Naive B cell (primary cell): ENCODE results near the gene RABGGTA. TPM values are rescaled to one million over a fixed set of nuclear protein-coding genes. Genes with fewer than 3 reads are reported as not detected.

Source experiments
- ATAC-seq, 2 donors: fragments of 150-1000 bp; cut with Tn5 transposase; 2 replicates each; pipeline ENCODE4 v1.10.0; 2021; ENCODE audit warnings: low read depth in 2 of 2, mild to moderate bottlenecking in 2 of 2, moderate library complexity in 2 of 2
- DNase-seq: peaks from one replicate; pipeline ENCODE4 v3.0.0; 2022
- H3K27ac Mint-ChIP-seq, 6 donors: one replicate each; pipeline ENCODE4 v1.8.0; 2020 to 2022; ENCODE audit warnings: mild to moderate bottlenecking in 6 of 6, mixed read lengths in 6 of 6, moderate library complexity in 5 of 6, inconsistent platforms in 2 of 6
- H3K27me3 Mint-ChIP-seq, 3 donors: one replicate each; pipeline ENCODE4 v1.8.0; 2021 to 2022; ENCODE audit warnings: mixed read lengths in 3 of 3, mild to moderate bottlenecking in 1 of 3
- H3K36me3 Mint-ChIP-seq, 2 donors: one replicate each; pipeline ENCODE4 v1.8.0; 2020 to 2022; ENCODE audit warnings: mixed read lengths in 2 of 2, inconsistent platforms in 1 of 2, mild to moderate bottlenecking in 1 of 2
- H3K4me1 Mint-ChIP-seq, 3 donors: one replicate each; pipeline ENCODE4 v1.8.0; 2020 to 2022; ENCODE audit warnings: mixed read lengths in 3 of 3, inconsistent platforms in 1 of 3, mild to moderate bottlenecking in 1 of 3, moderate library complexity in 1 of 3
- H3K4me3 Mint-ChIP-seq, 8 donors: one replicate each; pipeline ENCODE4 v1.8.0; 2020 to 2022; ENCODE audit warnings: mild to moderate bottlenecking in 8 of 8, mixed read lengths in 8 of 8, moderate library complexity in 8 of 8, inconsistent platforms in 2 of 8
- H3K9me3 Mint-ChIP-seq, 7 donors: one replicate each; pipeline ENCODE4 v1.8.0; 2020 to 2022; ENCODE audit warnings: mixed read lengths in 7 of 7, mild to moderate bottlenecking in 5 of 7, inconsistent platforms in 2 of 7, moderate library complexity in 1 of 7
- polyA plus RNA-seq, 6 donors: library from polyadenylated mRNA; unstranded; fragments of 300-500 nt; fragmentation: Illumina TruSeq; gene quantifications; one replicate each; pipeline ENCODE4 v1.2.3, GENCODE V29; 2021; ENCODE audit warnings: low read depth in 6 of 6

The RABGGTA gene
- polyA plus RNA-seq, 6 donors from 2014 or later = 22.2 to 36.2 (median 22.8) TPM

DNA sequence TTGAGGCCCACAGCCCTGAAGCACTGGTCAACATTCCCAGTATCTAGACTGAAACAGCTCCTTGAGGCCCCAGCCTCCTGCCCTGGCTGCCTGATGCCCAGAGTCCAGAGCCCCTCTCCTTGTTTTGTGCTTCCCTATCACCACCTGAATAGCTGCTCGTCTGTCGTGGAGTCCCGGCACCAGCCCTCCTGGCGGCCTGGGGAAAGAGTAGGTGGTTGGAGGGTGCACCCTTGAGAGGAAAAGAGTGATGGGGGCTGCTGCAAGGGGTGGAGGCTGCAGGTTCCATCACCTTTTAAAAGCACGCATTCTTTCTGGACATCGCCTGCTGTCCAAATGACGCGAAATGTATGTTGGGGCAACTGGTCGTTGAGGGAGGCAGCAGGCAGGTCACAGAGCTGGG is 3.2 kb downstream of the RABGGTA start:
- Mint-ChIP-seq H3K36me3 (peaks cover 7 to 15% of the 10 kb centered on the region in 2 donors), H3K4me1 (peaks cover 20 to 35% (median 29%) of the 10 kb centered on the region in 3 donors), H3K27me3 (no peaks in the 10 kb centered on the region), H3K4me3 (no peak overlapping the region), H3K9me3 (no peaks in the 10 kb centered on the region), H3K27ac (no peak overlapping the region)
- DNase-seq (no peak), ATAC-seq (no peak)

DNA sequence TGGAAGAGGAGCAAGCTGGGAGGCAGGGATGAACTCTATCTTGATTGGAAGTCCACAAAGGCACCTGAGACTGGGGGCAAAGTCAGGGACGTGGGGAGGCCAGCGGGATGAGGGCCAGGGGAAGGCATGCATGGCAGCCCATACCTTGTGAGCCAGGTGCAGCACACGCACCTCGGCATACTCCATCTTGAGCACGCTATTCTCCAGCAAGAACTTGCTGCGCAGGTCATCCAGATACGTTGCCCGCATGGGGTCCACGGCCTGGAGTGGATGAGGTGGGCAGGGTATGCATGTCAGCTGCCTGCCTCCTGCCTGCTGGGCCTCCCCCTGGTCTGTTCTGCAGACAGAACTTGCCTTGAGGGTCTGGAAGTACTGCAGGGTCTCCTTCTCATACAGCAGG is 3.9 kb downstream of the RABGGTA start:
- H3K27me3 Mint-ChIP-seq = no peaks in the 10 kb centered on the region
- peaks cover 15 to 31% (median 24%) of the 10 kb centered on the region in 3 donors for H3K4me1 Mint-ChIP-seq
- peak overlapping the region in 1 of 6 donors; percentile 76 for H3K27ac Mint-ChIP-seq
- peaks cover 7 to 15% of the 10 kb centered on the region in 2 donors for H3K36me3 Mint-ChIP-seq
- ATAC-seq (no peak), DNase-seq (no peak)
- H3K4me3 Mint-ChIP-seq = no peak overlapping the region
- no peaks in the 10 kb centered on the region for H3K9me3 Mint-ChIP-seq

DNA sequence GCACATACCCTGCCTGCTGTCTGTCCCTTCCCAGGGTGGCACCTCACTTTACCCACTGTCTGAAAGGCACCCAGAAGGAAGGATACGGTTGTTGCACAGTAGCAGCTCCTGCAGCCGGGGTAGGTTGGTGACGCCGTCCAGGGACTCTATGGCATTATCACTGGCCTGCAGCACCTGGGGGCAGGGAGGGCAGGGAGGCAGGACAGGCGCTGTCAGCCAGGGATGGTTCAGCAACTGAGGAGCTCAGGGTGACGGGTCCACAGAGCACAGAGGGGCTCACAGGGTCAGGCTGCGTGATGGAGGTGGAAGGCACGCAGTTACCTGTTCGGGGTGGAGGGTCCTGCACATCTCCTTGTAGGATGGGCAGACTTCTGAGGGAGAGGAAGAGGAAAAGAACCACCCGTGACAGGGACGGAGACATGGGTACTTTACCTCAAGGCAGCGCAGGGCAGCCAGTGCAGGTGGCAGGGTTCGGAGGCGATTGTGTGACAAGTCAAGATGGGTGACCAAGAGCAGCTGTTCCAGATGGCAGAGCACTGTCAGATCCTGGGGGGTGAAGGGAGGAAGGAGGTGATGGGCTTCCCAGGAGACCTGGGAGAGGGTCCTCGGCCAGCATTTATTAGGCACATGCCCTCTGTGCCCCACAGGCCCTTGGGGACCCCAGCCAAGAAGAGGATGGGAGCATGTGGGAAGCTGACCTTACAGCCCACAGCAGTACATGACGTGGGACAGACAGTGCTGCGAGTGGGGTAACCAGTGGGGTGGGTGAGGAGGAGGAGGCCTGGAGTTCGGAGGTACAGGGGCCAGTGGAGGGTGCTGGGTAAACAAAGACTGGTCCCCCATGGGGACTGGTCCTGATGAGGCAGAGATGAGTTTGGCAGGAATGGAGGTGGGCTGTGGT is 4.8 kb downstream of the RABGGTA start:
- Mint-ChIP-seq H3K36me3 (peaks cover 7 to 15% of the 10 kb centered on the region in 2 donors), H3K4me3 (peak overlapping the region in 1 of 8 donors; percentile 6), H3K27ac (peak overlapping the region in 3 of 6 donors; percentile 18 to 69 (median 69)), H3K27me3 (no peaks in the 10 kb centered on the region), H3K4me1 (peaks cover 6 to 22% (median 15%) of the 10 kb centered on the region in 3 donors), H3K9me3 (no peaks in the 10 kb centered on the region)
- ATAC-seq (no peak), DNase-seq (no peak)

DNA sequence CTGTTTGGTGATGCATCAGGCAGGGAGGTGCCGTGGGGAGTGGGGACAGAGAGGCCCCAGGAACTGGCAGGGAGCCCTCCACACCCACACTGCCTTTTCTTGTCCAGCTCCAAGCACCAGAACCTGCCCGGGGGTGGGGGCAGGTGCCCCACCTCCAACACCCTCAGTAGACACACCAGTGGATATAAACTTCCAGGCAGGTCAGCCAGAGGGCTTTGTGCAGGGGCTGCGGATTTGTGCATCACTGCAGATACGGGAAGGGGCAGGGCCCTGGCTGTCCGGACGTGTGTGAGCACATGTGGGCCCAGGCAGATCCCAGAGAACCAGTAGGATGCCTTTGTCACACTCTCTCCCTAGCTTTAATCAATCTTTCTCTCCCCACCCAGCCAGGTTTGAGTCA is 7.1 kb downstream of the RABGGTA start:
- ATAC-seq = no peak
- no peaks in the 10 kb centered on the region for H3K9me3 Mint-ChIP-seq
- no peaks in the 10 kb centered on the region for H3K27me3 Mint-ChIP-seq
- peak overlapping the region in 1 of 6 donors; percentile 84 for H3K27ac Mint-ChIP-seq
- no peak for DNase-seq
- peaks cover 0 to 14% (median 9%) of the 10 kb centered on the region in 3 donors for H3K4me1 Mint-ChIP-seq
- peaks cover 7 to 22% of the 10 kb centered on the region in 2 donors for H3K36me3 Mint-ChIP-seq
- H3K4me3 Mint-ChIP-seq = no peak overlapping the region

DNA sequence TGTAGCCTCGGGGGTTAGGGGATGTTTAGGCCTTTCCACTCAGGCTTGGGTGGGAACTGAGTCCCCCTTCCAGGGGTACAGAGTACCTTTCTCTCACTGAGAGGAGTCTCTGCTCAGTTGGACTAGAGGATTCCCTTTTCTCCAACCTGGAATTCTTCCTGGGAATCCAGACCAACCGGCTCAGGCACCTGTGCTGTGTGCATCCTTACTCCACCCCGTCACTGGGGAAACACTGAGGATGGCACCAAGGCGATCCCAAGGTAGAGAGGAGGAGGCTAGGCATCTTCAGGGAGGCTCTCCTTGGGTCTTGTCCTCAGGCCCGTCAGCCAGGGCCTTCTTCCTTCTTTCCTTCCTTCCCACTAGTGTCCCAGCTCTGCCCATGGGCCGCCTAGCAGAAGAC is 7.5 kb downstream of the RABGGTA start:
- DNase-seq (no peak), ATAC-seq (no peak)
- Mint-ChIP-seq H3K4me1 (peaks cover 0 to 14% (median 9%) of the 10 kb centered on the region in 3 donors), H3K36me3 (peaks cover 7 to 22% of the 10 kb centered on the region in 2 donors), H3K4me3 (no peak overlapping the region), H3K9me3 (no peaks in the 10 kb centered on the region), H3K27me3 (no peaks in the 10 kb centered on the region), H3K27ac (no peak overlapping the region)

DNA sequence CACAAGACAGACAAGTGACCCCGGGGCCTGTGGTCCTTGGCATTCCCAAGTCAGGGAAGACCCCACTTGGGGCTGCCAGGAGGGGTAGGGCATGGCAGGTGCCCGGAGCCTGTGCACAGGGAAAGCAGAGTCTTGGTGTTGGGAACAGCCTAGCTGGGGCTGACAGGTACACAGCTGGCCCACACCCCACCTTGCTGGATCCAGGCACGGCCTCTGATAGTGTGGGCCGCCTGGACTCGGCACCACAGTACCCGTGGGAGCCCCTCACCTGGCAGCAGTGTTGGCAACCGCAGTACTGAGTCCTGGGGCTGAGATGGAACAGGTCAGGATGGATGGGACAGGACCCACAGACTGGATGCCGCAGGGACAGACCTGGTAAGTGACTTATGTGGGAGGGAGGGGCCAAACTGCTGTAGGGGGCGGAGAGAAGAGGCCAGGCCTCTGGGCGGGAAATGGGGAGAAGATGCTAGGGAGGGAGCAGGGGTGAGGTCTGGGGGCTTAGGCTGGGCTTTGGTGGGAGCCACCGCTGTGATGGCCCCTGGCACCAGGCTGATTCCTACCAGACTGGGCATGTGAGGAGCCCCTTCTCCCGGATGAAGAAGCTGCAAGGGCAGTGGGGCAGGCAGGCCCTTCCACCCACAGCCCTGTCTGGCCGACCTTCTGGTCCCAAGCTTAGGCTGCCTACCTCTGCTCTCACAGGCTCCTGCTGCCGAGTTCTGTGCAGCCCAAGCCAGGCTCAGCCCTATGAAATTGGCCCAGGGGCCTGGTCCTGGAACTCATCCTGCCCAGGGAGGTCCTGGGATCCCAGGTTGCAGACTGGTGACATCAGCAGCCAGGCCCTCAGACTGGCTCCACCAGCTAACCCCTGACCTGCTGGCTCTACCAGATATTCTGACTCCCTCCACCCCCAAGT is 8.3 kb downstream of the RABGGTA start, which contains the start of gene TGM1:
TSS of gene TGM1 (minus strand) at position 357 of the 913 bp plus-strand sequence. CDS start 825 bp downstream, outside the sequence.
- Mint-ChIP-seq H3K27ac (peak within 1 kb of the TSS in 3 of 6 donors; percentile 50 to 86 (median 61)), H3K27me3 (no peaks in the 10 kb centered on the region), H3K4me3 (no peak within 1 kb of the TSS), H3K36me3 (peaks cover 7 to 22% of the 10 kb centered on the region in 2 donors), H3K9me3 (no peaks in the 10 kb centered on the region), H3K4me1 (peaks cover 0 to 14% (median 6%) of the 10 kb centered on the region in 3 donors)
- DNase-seq (no peak), ATAC-seq (no peak)

DNA sequence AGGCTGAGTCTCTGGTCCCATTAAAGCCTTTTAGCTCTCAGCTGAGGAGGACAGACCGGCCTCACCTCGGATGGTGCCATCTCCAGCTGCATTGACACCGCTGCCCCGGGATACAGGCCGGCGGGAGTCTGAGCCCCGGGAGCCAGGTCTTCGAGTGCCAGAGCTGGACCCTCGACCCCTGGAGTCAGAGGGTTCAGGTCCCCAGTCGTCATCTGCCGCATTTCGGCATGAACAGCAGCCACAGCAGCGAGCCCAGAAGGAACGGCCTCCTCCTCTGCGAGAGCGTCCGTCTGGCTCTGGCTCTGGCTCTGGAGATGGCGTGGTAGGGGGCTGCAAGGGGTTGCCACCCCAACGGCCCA is 9.4 kb downstream of the RABGGTA start:
- no peaks in the 10 kb centered on the region for H3K27me3 Mint-ChIP-seq
- peaks cover 3 to 16% of the 10 kb centered on the region in 2 donors for H3K36me3 Mint-ChIP-seq
- H3K4me3 Mint-ChIP-seq = no peak overlapping the region
- no peaks in the 10 kb centered on the region for H3K9me3 Mint-ChIP-seq
- H3K4me1 Mint-ChIP-seq = peaks cover 0 to 9% (median 3%) of the 10 kb centered on the region in 3 donors
- ATAC-seq = no peak
- DNase-seq = no peak
- H3K27ac Mint-ChIP-seq = peak overlapping the region in 1 of 6 donors; percentile 49

DNA sequence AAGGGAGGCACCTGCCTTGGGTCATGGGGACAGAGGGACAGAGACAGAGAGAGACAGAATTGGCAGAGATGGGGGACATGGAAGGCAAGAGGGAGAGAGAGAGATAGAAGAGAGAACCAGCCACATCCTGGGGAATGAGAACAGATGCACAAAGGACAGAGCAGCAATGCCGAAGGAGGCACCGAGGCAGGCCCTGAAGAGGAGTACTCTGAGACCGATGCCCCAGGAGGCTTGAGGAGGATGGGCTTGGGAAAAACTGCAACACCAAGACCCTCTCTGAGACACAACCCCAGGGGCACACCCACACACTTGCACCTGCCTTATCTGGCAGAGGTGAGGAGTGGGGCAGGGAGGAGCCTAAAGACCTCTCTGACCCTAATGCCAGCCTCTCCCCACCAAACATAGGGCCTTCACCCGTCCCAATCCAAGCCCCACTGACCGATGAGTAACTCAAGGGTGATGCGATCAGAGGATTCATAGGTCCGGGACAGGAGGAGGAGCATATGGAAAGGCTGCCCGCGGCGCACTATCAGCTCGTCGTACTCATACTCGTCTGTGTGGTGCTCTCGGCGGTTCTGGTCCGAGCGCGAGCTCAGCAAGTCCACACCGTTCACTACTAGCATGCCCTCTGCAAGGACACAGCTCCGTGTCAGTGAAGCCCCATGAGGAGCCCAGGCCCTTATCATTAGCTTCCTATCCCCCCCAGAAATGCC is 10.0 kb downstream of the RABGGTA start:
- peak overlapping the region in 4 of 6 donors; percentile 12 to 80 (median 60) for H3K27ac Mint-ChIP-seq
- DNase-seq = no peak
- H3K36me3 Mint-ChIP-seq = peaks cover 0 to 10% of the 10 kb centered on the region in 2 donors
- no peak for ATAC-seq
- no peaks in the 10 kb centered on the region for H3K27me3 Mint-ChIP-seq
- H3K9me3 Mint-ChIP-seq = no peaks in the 10 kb centered on the region
- H3K4me3 Mint-ChIP-seq = no peak overlapping the region
- H3K4me1 Mint-ChIP-seq = peaks cover 0 to 4% (median 0%) of the 10 kb centered on the region in 3 donors

DNA sequence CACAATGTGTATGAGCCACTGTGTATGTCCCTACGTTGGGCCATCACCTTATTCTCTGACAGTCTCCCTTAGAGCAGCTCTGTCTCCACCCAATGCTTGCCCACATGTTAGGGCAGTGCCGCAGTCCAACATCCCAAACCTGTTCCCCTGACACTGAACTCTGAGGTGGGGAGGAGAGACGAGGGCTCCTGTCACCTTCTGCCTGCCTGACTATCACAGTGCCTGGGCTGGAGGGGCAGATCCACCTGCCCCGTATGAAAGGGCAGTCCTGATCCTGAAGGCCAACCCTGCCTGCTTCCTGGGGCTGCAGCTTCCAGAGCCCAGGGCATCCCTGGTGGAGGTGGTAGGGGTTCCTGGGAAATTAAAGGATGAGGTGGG is 10.6 kb downstream of the RABGGTA start:
- no peaks in the 10 kb centered on the region for H3K4me1 Mint-ChIP-seq
- no peak overlapping the region for H3K4me3 Mint-ChIP-seq
- H3K27ac Mint-ChIP-seq = peak overlapping the region in 1 of 6 donors; percentile 12
- peaks cover 0 to 7% of the 10 kb centered on the region in 2 donors for H3K36me3 Mint-ChIP-seq
- H3K9me3 Mint-ChIP-seq = no peaks in the 10 kb centered on the region
- no peaks in the 10 kb centered on the region for H3K27me3 Mint-ChIP-seq
- DNase-seq (no peak), ATAC-seq (no peak)

DNA sequence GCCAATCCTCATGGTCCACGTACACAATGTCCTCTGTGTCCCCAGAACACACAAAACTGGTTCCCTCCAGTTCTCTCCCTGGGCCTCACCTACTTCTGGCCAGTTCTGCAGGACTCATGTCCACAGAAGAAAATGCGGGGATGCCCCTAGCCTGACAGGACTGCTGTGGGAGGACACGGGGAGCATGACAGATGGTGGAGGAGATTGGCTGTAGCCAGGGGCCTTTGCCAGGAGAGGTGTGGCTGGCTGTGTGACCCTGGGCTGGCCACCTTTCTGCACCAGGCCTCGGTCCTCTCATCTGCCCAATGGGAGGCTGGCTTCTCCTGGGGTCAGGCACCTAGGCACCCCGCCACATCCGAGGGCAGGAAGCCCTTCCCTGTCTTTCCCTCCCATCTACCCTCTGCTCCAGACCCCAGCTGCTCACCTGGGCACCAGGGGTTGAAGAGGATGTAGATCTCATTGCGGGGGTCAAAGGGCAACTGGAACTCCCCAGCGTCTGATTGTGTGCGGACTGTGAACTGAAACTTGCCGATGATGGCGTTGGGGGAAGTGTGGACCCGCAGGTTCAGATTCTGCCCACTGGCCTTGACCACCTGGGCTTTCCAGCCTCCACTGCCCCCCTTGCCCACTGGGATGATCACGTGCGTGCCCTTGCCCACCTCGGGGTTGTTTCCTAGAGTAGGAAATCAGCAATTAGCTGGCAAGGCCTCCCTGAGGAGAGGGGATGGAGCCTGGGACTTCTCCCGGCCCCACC is 11.2 kb downstream of the RABGGTA start:
- H3K27me3 Mint-ChIP-seq = no peaks in the 10 kb centered on the region
- peaks cover 0 to 7% of the 10 kb centered on the region in 2 donors for H3K36me3 Mint-ChIP-seq
- peak overlapping the region in 2 of 6 donors; percentile 12 to 75 for H3K27ac Mint-ChIP-seq
- no peak overlapping the region for H3K4me3 Mint-ChIP-seq
- ATAC-seq (no peak), DNase-seq (no peak)
- H3K4me1 Mint-ChIP-seq = no peaks in the 10 kb centered on the region
- no peaks in the 10 kb centered on the region for H3K9me3 Mint-ChIP-seq

DNA sequence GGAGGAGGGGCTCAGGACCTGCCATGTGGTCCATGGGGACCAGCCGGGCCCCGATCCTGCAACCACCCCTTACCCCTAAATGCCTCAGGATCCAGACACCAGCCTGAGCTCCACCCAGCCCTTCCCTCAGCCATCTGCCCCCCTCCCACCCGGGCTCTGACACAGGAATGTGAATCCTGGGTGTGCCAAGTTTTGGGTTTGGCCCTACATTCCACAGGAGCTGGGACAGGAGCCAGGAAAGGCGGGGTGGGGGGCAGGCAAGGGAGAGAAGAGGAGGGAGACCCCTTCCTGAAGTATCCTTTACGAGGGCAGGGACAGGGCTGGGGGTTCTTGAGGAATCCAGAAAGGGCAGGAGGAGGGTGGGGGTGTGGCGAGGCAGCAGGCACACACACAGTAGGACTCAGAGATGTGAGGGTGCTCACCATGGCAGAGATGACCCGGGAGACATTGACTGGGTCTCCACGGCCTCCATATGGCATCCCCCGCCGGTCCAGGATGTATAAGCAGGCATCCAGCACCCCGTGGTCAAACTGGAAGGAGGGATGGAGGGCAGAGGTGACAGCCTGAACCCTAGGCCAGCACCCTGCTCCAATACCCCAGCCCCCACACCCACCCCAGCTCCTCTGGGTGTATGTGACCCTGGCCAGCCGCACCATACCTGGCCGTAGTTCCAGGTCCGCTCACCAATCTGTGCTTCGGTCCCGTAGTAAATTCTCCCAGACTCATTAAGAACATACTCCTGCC is 11.9 kb downstream of the RABGGTA start:
- H3K4me3 Mint-ChIP-seq = peak overlapping the region in 1 of 8 donors; percentile 21
- H3K9me3 Mint-ChIP-seq = no peaks in the 10 kb centered on the region
- DNase-seq (no peak), ATAC-seq (no peak)
- peaks cover 0 to 7% of the 10 kb centered on the region in 2 donors for H3K36me3 Mint-ChIP-seq
- H3K27ac Mint-ChIP-seq = peak overlapping the region in 1 of 6 donors; percentile 75
- no peaks in the 10 kb centered on the region for H3K27me3 Mint-ChIP-seq
- H3K4me1 Mint-ChIP-seq = no peaks in the 10 kb centered on the region
